MCF 10A (cell line): ENCODE measurements around the gene MYO5C. TPM values are rescaled to one million over a fixed set of nuclear protein-coding genes. Genes with fewer than 3 reads are reported as not detected.

Experiments used
- BruUV-seq: library from RNA; stranded (reverse); fragments of 400-500 nt; replicated peaks from 2 replicates; lab custom pipeline; 2021; lab: Mats Ljungman, UMichigan
- CTCF ChIA-PET: fragments of 300-600 bp; sonication (Branson Sonifier 250); formaldehyde crosslinking; extraction: SDS; loops from one replicate; lab custom pipeline; 2021; ENCODE audit warnings: antibody characterized with exemption, inconsistent platforms; lab: Yijun Ruan, JAX
- POLR2A ChIA-PET: fragments of 300-600, 350-650 bp; sonication (Branson Sonifier 250); formaldehyde crosslinking; extraction: SDS; loops from one replicate; lab custom pipeline; 2020; ENCODE audit warnings: antibody characterized with exemption, inconsistent platforms; lab: Yijun Ruan, JAX
- DNase-seq: peaks from one replicate; pipeline ENCODE4 v3.0.0-alpha.2; 2018; ENCODE audit not compliant: unreplicated experiment
- H3K27ac Mint-ChIP-seq: one replicate; pipeline ENCODE4 v1.8.0; 2022; ENCODE audit warnings: mild to moderate bottlenecking, low read depth, mixed read lengths; ENCODE audit not compliant: unreplicated experiment
- H3K27me3 Mint-ChIP-seq: one replicate; pipeline ENCODE4 v1.8.0; 2022; ENCODE audit warnings: mixed read lengths; ENCODE audit not compliant: insufficient read depth, unreplicated experiment
- H3K36me3 Mint-ChIP-seq: one replicate; pipeline ENCODE4 v1.8.0; 2022; ENCODE audit warnings: mild to moderate bottlenecking, moderate library complexity, mixed read lengths; ENCODE audit not compliant: insufficient read depth, unreplicated experiment
- H3K4me1 Mint-ChIP-seq: one replicate; pipeline ENCODE4 v1.8.0; 2022; ENCODE audit warnings: mixed read lengths; ENCODE audit not compliant: insufficient read depth, unreplicated experiment
- H3K4me3 Mint-ChIP-seq: one replicate; pipeline ENCODE4 v1.8.0; 2022; ENCODE audit warnings: mild to moderate bottlenecking, moderate library complexity, mixed read lengths; ENCODE audit not compliant: unreplicated experiment
- H3K9me3 Mint-ChIP-seq: one replicate; pipeline ENCODE4 v1.8.0; 2022; ENCODE audit warnings: mixed read lengths; ENCODE audit not compliant: unreplicated experiment
- CTCF ChIP-seq: fragments of 200-600 bp; IDR thresholded peaks from one replicate; pipeline ENCODE4 v1.8.0; 2022; ENCODE audit warnings: antibody characterized with exemption, mild to moderate bottlenecking; ENCODE audit not compliant: unreplicated experiment
- intact Hi-C: fragments of 100-400 bp; cut with micrococcal nuclease; formaldehyde crosslinking; loops from 2 replicates; pipeline ENCODE4 v1.14.1; 2022
- total RNA-seq: library from RNA; stranded (reverse); gene quantifications from 2 replicates; pipeline ENCODE4 v1.2.3, GENCODE V29; 2022

MYO5C gene
- total RNA-seq, 1 experiment from 2014 or later: 29.4 TPM

- Mint-ChIP-seq H3K27me3 (no peaks in the 10 kb centered on the region), H3K4me1 (no peaks in the 10 kb centered on the region), H3K27ac (peak overlapping the region; percentile 82), H3K4me3 (no peak overlapping the region), H3K9me3 (no peaks in the 10 kb centered on the region), H3K36me3 (peaks cover 62% of the 10 kb centered on the region)
- ChIA-PET POLR2A (no interaction called here), CTCF (interaction anchor here (0.6 to 2.8 kb wide), 2 partner anchors 13 to 35 kb away, joined by 3 to 8 read pairs; no protein-coding TSS in a partner anchor)
- no TSS peak for BruUV-seq
- intact Hi-C loops: no loop called here
- DNase-seq: no peak
- TF ChIP-seq CTCF: no peak
These were observed 73.9 kb downstream of the MYO5C start for GRCh38 chr15:52221730-52222129.

GRCh38 chr15:52220937-52221660, 74.5 kb downstream of the MYO5C start:
- Mint-ChIP-seq H3K27ac (peak overlapping the region; percentile 55), H3K9me3 (no peaks in the 10 kb centered on the region), H3K4me1 (no peaks in the 10 kb centered on the region), H3K4me3 (no peak overlapping the region), H3K36me3 (peaks cover 62% of the 10 kb centered on the region), H3K27me3 (no peaks in the 10 kb centered on the region)
- TF ChIP-seq CTCF: no peak
- intact Hi-C loops: no loop called here
- ChIA-PET CTCF (interaction anchor here (0.6 to 2.8 kb wide), 2 partner anchors 12 to 27 kb away, joined by 3 to 8 read pairs; no protein-coding TSS in a partner anchor), POLR2A (interaction anchor here (1.2 kb wide), 1 partner anchor 458 kb away, joined by 3 read pairs; the partner anchor contains the start of gene ATOSA)
- DNase-seq: no peak
- no TSS peak for BruUV-seq

GRCh38 chr15:52220251-52220650, 75.4 kb downstream of the MYO5C start:
- BruUV-seq: no TSS peak
- CTCF ChIA-PET: interaction anchor here (0.6 to 2.8 kb wide), 4 partner anchors 12 to 216 kb away, joined by 3 to 8 read pairs (median 3); no protein-coding TSS in a partner anchor
- POLR2A ChIA-PET: interaction anchor here (1.2 kb wide), 1 partner anchor 459 kb away, joined by 3 read pairs; the partner anchor contains the start of gene ATOSA
- Mint-ChIP-seq H3K9me3 (no peaks in the 10 kb centered on the region), H3K27ac (no peak overlapping the region), H3K4me3 (no peak overlapping the region), H3K36me3 (peaks cover 63% of the 10 kb centered on the region), H3K27me3 (no peaks in the 10 kb centered on the region), H3K4me1 (no peaks in the 10 kb centered on the region)
- no peak for TF ChIP-seq CTCF
- no peak for DNase-seq
- intact Hi-C loops: no loop called here

GRCh38 chr15:52218816-52219215, 76.8 kb downstream of the MYO5C start:
- H3K27me3 Mint-ChIP-seq: no peaks in the 10 kb centered on the region
- CTCF ChIA-PET: no interaction called here
- no peaks in the 10 kb centered on the region for H3K4me1 Mint-ChIP-seq
- no peak overlapping the region for H3K27ac Mint-ChIP-seq
- intact Hi-C loops: no loop called here
- H3K9me3 Mint-ChIP-seq: no peaks in the 10 kb centered on the region
- no TSS peak for BruUV-seq
- POLR2A ChIA-PET: no interaction called here
- H3K4me3 Mint-ChIP-seq: no peak overlapping the region
- no peak for TF ChIP-seq CTCF
- DNase-seq: no peak
- peaks cover 51% of the 10 kb centered on the region for H3K36me3 Mint-ChIP-seq
